ENCODE measurements around the gene SLC6A8.
"Not testable (repeated sequence)": the region's sequence is repeated elsewhere in the genome, so short reads cannot be mapped to it uniquely, and the experiment has no call there.

DNA sequence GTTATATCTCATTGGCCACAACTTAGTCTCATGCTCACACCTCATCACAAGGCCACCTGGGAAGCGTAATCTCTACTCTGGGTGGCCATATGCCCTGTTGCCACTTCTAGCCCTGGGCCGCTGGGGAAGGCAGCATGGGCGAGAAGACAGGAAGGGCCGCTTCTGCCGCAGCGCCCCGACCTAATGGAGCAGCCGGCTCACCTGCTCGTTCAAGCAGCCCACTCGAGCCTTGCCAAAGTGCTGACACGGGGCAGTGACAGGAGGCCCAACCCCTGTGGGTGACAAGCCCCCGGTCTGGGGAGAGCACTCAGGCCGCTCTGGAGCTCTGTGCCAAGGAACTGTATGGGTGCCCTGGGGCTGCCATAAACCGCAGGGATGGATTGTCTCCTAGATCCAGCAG is 54.4 kb downstream of the SLC6A8 start:
- TF ChIP-seq, protein P1, sequence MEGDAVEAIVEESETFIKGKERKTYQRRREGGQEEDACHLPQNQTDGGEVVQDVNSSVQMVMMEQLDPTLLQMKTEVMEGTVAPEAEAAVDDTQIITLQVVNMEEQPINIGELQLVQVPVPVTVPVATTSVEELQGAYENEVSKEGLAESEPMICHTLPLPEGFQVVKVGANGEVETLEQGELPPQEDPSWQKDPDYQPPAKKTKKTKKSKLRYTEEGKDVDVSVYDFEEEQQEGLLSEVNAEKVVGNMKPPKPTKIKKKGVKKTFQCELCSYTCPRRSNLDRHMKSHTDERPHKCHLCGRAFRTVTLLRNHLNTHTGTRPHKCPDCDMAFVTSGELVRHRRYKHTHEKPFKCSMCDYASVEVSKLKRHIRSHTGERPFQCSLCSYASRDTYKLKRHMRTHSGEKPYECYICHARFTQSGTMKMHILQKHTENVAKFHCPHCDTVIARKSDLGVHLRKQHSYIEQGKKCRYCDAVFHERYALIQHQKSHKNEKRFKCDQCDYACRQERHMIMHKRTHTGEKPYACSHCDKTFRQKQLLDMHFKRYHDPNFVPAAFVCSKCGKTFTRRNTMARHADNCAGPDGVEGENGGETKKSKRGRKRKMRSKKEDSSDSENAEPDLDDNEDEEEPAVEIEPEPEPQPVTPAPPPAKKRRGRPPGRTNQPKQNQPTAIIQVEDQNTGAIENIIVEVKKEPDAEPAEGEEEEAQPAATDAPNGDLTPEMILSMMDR (IDR thresholded peaks at IDR 0.05): not testable (repeated sequence)
- not testable (repeated sequence) for TF ChIP-seq EZH2 (IDR thresholded peaks at IDR 0.05; ENCODE audit: borderline replicate concordance, insufficient read depth, low read depth, low read length, poor library complexity, severe bottlenecking)

All from B cell (primary cell).